ENCODE measurements around the gene SRSF7.

GRCh38 chr2:38734299-38735058, 16.7 kb downstream of the SRSF7 start:
- TF ChIP-seq CTCF (IDR thresholded peaks at IDR 0.05; ENCODE audit: extremely low read depth in 1 of 2, insufficient read depth in 1 of 2, low read depth in 1 of 2, low read length in 2 of 2) = no peak
- no peak for TF ChIP-seq JUN (IDR thresholded peaks at IDR 0.05; ENCODE audit: borderline replicate concordance, insufficient read depth, insufficient read length, low read depth)
- TF ChIP-seq MYC (IDR thresholded peaks at IDR 0.05; ENCODE audit: low read depth, low read length) = no peak
- no peak for TF ChIP-seq EZH2 (IDR thresholded peaks at IDR 0.05; ENCODE audit: borderline replicate concordance, low read depth, low read length, severe bottlenecking)
- no peak for TF ChIP-seq POLR2A (IDR thresholded peaks at IDR 0.05; ENCODE audit: low read depth, low read length)
- no peak for TF ChIP-seq GATA2 (IDR thresholded peaks at IDR 0.05; ENCODE audit: insufficient read depth, insufficient read length, low read depth, low read length)
- TF ChIP-seq POLR2AphosphoS5 (IDR thresholded peaks at IDR 0.05; ENCODE audit: insufficient read depth, low read depth, low read length) = no peak
- TF ChIP-seq, protein P1, sequence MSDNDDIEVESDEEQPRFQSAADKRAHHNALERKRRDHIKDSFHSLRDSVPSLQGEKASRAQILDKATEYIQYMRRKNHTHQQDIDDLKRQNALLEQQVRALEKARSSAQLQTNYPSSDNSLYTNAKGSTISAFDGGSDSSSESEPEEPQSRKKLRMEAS (IDR thresholded peaks at IDR 0.05; ENCODE audit: insufficient read depth, insufficient read length) = no peak

Measured in endothelial cell of umbilical vein (primary cell).